Activated naive CD4-positive, alpha-beta T cell treated with anti-CD3 and anti-CD28 coated beads, Interleukin-2, amount 50 U/mL, for 72 hours (primary cell): ENCODE measurements around the gene GRAMD1B. TPM values are rescaled to one million over a fixed set of nuclear protein-coding genes. Genes with fewer than 3 reads are reported as not detected.

Experiments used
- ATAC-seq, 2 donors: fragments of 150-1000 bp; cut with Tn5 transposase; 2 replicates each; pipeline ENCODE4 v1.10.0; 2021; ENCODE audit warnings: mild to moderate bottlenecking in 2 of 2, moderate library complexity in 2 of 2
- DNase-seq, 2 donors: peaks; one replicate each; pipeline ENCODE4 v3.0.0; 2021 to 2022; ENCODE audit warnings: low spot score in 2 of 2
- H3K27ac Mint-ChIP-seq, 2 donors: one replicate each; pipeline ENCODE4 v1.8.0; 2022; ENCODE audit warnings: mild to moderate bottlenecking in 2 of 2, mixed read lengths in 2 of 2
- H3K36me3 Mint-ChIP-seq, 2 donors: one replicate each; pipeline ENCODE4 v1.8.0; 2022; ENCODE audit warnings: mixed read lengths in 2 of 2
- H3K9me3 Mint-ChIP-seq, 2 donors: one replicate each; pipeline ENCODE4 v1.8.0; 2022; ENCODE audit warnings: mixed read lengths in 2 of 2
- total RNA-seq, 2 donors: library from RNA; stranded (reverse); gene quantifications; one replicate each; pipeline ENCODE4 v1.2.3, GENCODE V29; 2022

GRAMD1B gene
- total RNA-seq, 2 donors from 2014 or later: 36.7 to 66.2 TPM

DNA sequence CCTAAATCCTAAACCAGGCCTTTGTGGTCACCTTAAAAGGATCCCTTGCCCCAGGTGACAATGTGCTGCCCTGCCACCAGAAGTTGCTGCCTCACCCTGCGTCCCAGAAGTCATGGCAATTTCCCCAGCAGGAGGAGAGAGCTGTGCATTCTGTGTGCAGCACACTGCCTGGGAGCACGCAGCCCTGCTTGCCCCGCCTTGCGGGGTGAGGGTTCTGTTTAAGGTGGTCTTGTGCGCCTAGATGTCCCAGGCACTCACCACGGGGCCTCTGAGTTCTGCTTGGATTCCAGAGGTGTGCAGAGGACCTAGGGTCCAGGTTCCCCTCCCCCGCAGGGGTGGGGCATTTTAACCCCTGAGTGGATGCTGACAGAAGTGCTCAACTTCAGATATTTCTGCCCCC, 95.0 kb downstream of the GRAMD1B start:
- no peak for ATAC-seq

GRCh38 chr11:123525511-123525918, 95.4 kb downstream of the GRAMD1B start:
- Mint-ChIP-seq H3K27ac (no peak overlapping the region), H3K36me3 (no peaks in the 10 kb centered on the region), H3K9me3 (no peaks in the 10 kb centered on the region)
- DNase-seq (no peak), ATAC-seq (no peak)

More for the DNA sequence above, 95.0 kb downstream of the GRAMD1B start:
- H3K36me3 Mint-ChIP-seq: no peaks in the 10 kb centered on the region
- DNase-seq: no peak
- H3K9me3 Mint-ChIP-seq: no peaks in the 10 kb centered on the region
- H3K27ac Mint-ChIP-seq: no peak overlapping the region

- peak overlapping the region in 1 of 2 donors; percentile 69 for H3K27ac Mint-ChIP-seq
- ATAC-seq (no peak), DNase-seq (no peak)
- no peaks in the 10 kb centered on the region for H3K9me3 Mint-ChIP-seq
- H3K36me3 Mint-ChIP-seq: no peaks in the 10 kb centered on the region
Measured at GRCh38 chr11:123526027-123526805, 96.1 kb downstream of the GRAMD1B start.

DNA sequence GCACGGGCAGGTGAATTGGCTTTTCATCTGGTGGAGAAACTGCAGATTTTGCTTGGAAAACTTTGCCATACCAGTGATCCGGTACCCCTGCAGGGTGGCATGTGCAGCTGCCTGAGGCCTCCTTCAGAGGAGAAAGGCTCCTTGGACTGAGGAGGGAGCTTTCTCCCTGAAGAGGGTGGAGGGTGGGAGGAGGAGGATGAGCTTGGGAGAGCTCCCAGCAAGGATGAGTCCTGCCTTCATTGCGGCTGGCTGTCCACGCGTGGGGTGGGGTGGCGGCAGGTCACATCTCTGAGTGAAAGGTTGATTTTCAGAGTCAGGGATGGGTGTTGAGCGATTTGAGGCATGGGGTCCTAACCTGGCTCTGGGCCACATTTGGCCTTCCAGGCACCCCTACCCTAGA, 96.8 kb downstream of the GRAMD1B start:
- no peak overlapping the region for H3K27ac Mint-ChIP-seq
- H3K9me3 Mint-ChIP-seq: no peaks in the 10 kb centered on the region
- no peaks in the 10 kb centered on the region for H3K36me3 Mint-ChIP-seq
- ATAC-seq: no peak
- DNase-seq: no peak

DNA sequence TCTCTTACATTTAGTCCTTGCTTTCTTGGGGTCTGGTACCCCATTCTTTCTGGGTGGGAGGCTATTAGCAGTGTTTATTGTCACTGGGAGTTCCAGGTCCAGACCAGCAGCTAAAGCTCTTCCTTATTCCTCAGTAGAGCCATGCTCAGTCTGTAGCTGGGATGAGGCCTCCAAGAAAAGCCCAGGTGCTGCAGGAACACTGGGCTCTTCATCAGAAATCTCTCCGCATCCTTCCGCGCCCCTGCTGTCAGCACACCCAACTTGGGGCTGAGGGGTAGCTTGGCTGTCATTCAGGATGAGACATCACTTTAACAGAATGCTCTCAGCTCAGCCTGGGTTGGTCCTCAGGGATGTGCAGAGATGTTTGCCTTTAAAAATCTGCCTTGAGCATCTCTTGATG, 97.5 kb downstream of the GRAMD1B start:
- no peak for ATAC-seq
- DNase-seq: no peak
- no peaks in the 10 kb centered on the region for H3K36me3 Mint-ChIP-seq
- H3K9me3 Mint-ChIP-seq: no peaks in the 10 kb centered on the region
- H3K27ac Mint-ChIP-seq: peak overlapping the region in 1 of 2 donors; percentile 44

- no peak overlapping the region for H3K27ac Mint-ChIP-seq
- no peaks in the 10 kb centered on the region for H3K9me3 Mint-ChIP-seq
- no peak for ATAC-seq
- no peak for DNase-seq
- no peaks in the 10 kb centered on the region for H3K36me3 Mint-ChIP-seq
Measured at GRCh38 chr11:123527947-123528346, 97.9 kb downstream of the GRAMD1B start.

GRCh38 chr11:123531325-123531724, 101.3 kb downstream of the GRAMD1B start:
- no peak overlapping the region for H3K27ac Mint-ChIP-seq
- no peak for ATAC-seq
- H3K36me3 Mint-ChIP-seq: no peaks in the 10 kb centered on the region
- no peak for DNase-seq
- no peaks in the 10 kb centered on the region for H3K9me3 Mint-ChIP-seq

- ATAC-seq: no peak
- no peaks in the 10 kb centered on the region for H3K36me3 Mint-ChIP-seq
- no peak for DNase-seq
- no peaks in the 10 kb centered on the region for H3K9me3 Mint-ChIP-seq
- no peak overlapping the region for H3K27ac Mint-ChIP-seq
Measured at GRCh38 chr11:123532131-123532530, 102.1 kb downstream of the GRAMD1B start.

DNA sequence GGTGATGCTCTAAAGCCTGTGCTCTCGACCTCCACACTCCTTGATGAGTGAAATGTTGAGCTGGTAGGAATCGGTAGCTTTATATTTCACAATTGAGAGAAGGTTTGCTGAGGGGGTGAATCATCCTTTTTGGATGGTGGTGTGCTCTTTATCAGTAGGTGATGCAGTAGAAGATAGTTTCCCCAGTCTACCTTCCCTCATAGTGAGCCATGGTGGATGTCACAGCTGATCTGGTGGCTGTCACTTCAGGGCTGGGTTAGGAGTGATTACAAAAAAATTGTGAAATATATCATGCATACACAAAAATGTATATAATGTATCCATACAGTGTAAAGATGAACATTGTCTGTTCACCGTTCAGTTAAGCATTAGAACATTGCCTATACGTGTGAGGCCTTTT, 105.3 kb downstream of the GRAMD1B start:
- no peaks in the 10 kb centered on the region for H3K9me3 Mint-ChIP-seq
- DNase-seq: no peak
- no peak overlapping the region for H3K27ac Mint-ChIP-seq
- no peaks in the 10 kb centered on the region for H3K36me3 Mint-ChIP-seq
- ATAC-seq: peak in 1 of 2 donors; percentile 50

GRCh38 chr11:123536690-123537437, 106.8 kb downstream of the GRAMD1B start:
- Mint-ChIP-seq H3K27ac (no peak overlapping the region), H3K36me3 (peaks cover 0 to 5% of the 10 kb centered on the region in 2 donors)
- ATAC-seq: no peak

GRCh38 chr11:123537726-123538125, 107.7 kb downstream of the GRAMD1B start:
- H3K36me3 Mint-ChIP-seq: peaks cover 0 to 5% of the 10 kb centered on the region in 2 donors
- peak overlapping the region in 1 of 2 donors; percentile 58 for H3K27ac Mint-ChIP-seq
- no peak for ATAC-seq
- DNase-seq: no peak
- no peaks in the 10 kb centered on the region for H3K9me3 Mint-ChIP-seq

More at GRCh38 chr11:123536690-123537437, 106.8 kb downstream of the GRAMD1B start:
- no peak for DNase-seq
- no peaks in the 10 kb centered on the region for H3K9me3 Mint-ChIP-seq

- no peak overlapping the region for H3K27ac Mint-ChIP-seq
- peaks cover 0 to 5% of the 10 kb centered on the region in 2 donors for H3K36me3 Mint-ChIP-seq
- DNase-seq (no peak), ATAC-seq (peak in 1 of 2 donors; percentile 44)
- no peaks in the 10 kb centered on the region for H3K9me3 Mint-ChIP-seq
Measured at GRCh38 chr11:123543797-123544196, 113.7 kb downstream of the GRAMD1B start.

DNA sequence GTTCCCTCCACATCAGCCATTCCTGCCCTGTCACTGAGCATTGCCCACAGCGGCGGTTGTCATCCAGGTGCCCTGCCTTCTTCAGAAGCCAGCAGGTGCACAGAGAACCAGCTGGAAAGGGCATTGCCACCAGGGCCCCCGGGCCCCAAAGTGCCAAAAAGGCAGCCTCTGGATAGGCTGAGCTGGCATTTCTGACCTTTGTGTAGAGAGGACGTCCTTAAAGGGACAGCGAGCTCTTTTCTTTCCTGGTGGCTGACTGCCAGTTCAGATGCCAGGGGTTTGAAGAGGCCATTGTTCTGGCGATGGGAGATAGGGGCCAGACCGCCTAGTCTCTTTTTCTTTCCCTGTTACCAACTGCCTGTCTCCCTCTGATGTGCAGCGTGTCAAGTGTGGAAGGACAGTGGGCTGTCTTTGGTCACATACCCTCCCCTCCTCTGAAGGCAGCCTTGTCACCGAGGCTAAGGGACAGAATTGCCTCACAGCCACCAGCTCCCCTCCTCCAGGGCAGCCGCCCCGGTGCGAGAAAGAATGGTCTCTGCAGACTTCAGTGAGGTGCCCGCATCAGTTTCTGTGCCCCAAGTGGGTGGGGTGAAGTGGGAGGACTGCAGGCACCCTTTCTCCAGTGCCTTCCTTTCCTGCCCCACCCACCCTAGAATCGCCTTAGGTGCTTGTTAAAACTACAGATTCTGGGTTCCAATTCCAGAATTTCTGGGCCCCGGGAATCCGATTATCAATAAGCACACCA, 114.7 kb downstream of the GRAMD1B start:
- DNase-seq: no peak
- no peaks in the 10 kb centered on the region for H3K9me3 Mint-ChIP-seq
- peaks cover 0 to 5% of the 10 kb centered on the region in 2 donors for H3K36me3 Mint-ChIP-seq
- H3K27ac Mint-ChIP-seq: no peak overlapping the region
- ATAC-seq: no peak

GRCh38 chr11:123545726-123546270, 115.7 kb downstream of the GRAMD1B start:
- H3K9me3 Mint-ChIP-seq: no peaks in the 10 kb centered on the region
- H3K27ac Mint-ChIP-seq: no peak overlapping the region
- ATAC-seq (no peak), DNase-seq (no peak)
- H3K36me3 Mint-ChIP-seq: peaks cover 0 to 5% of the 10 kb centered on the region in 2 donors

GRCh38 chr11:123546515-123546914, 116.4 kb downstream of the GRAMD1B start:
- no peaks in the 10 kb centered on the region for H3K9me3 Mint-ChIP-seq
- no peak overlapping the region for H3K27ac Mint-ChIP-seq
- peaks cover 0 to 2% of the 10 kb centered on the region in 2 donors for H3K36me3 Mint-ChIP-seq
- ATAC-seq: no peak
- no peak for DNase-seq

DNA sequence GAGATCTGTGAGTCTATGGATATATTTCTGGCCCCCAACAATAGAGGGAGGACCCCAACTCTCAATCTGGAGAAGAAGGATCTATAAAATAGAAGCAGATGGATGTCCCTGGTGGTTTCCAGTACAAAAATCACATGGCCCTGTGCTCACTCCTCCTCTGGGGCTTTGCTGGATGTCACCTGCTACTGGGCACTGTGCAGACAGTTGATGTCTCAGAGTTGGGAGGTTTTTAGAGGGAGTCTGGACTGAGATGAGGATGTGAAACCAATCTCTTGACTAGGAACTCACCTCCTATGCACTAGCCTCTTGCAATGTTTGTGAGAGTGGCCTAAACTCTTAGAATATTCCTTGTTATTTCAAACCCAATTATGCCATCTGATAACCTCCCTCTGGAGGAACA, 117.1 kb downstream of the GRAMD1B start:
- no peaks in the 10 kb centered on the region for H3K9me3 Mint-ChIP-seq
- no peak overlapping the region for H3K27ac Mint-ChIP-seq
- no peaks in the 10 kb centered on the region for H3K36me3 Mint-ChIP-seq
- no peak for ATAC-seq
- no peak for DNase-seq

DNA sequence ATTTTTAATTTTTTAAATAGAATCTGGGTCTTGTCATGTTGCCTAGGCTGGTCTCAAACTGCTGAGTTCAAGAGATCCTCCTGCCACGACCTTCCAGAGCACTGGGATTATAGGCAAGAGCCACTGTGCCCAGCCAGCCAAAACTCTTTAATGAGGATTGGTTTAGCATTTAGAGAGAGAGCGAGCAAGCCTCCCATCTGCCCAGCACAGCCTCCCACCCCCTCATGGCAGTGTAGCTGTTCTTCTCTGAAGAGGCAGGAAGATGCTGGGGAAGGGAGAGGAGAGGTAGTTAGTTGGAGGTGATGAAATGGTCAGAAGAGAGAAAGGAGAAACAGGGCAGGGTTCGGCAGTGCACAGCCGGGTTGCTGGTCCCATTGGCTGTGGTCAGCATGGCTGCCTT, 118.7 kb downstream of the GRAMD1B start:
- ATAC-seq (no peak), DNase-seq (no peak)
- peak overlapping the region; percentile 27 to 41 for H3K27ac Mint-ChIP-seq
- no peaks in the 10 kb centered on the region for H3K9me3 Mint-ChIP-seq
- no peaks in the 10 kb centered on the region for H3K36me3 Mint-ChIP-seq
